Measurements from ENCODE around the gene CTIF.

CTIF gene

DNA sequence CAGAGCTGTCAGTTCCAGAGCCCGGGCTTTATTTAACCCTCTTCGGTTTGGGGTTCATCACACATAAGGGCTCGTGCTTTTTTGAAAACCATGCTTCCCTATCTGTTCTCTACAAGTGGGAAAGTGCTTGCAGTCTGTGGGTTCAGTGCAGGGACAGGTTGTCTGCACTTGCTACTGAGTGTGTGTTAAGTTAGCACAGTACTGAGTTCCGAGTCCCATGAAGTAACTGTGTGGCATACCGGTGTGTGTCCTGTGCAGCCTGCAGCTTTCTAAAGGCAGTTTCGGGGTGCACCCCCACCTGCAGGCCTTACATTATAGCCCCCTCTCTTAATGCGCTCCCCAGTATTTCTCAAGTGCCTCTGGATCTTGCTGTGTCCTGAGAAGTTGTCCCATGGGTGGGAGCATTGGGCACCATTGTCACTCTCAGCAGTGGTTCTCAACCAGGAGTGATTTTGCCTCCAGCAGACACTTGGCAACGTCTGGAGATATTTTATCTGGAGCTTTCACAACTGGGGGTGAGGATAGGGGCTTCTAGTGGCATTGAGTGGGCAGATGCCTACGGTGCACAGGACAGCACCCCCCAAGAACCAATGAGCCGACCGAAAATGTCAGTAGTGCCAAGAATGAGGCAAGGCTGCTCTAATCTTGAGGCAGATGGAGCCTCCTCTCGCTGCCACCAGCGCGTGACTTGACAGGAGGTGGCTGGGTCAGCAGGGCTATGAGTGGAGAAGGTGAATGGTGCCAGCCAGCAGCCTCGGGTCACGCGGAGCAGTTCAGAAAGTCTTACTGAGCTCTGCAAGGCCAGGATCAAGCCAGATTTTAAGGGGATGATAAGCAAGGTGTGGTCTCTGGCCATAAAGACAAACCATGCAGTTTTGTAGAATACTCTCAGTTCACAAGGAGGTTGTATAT is 259.8 kb downstream of the CTIF start:
- TF ChIP-seq, protein P1, sequence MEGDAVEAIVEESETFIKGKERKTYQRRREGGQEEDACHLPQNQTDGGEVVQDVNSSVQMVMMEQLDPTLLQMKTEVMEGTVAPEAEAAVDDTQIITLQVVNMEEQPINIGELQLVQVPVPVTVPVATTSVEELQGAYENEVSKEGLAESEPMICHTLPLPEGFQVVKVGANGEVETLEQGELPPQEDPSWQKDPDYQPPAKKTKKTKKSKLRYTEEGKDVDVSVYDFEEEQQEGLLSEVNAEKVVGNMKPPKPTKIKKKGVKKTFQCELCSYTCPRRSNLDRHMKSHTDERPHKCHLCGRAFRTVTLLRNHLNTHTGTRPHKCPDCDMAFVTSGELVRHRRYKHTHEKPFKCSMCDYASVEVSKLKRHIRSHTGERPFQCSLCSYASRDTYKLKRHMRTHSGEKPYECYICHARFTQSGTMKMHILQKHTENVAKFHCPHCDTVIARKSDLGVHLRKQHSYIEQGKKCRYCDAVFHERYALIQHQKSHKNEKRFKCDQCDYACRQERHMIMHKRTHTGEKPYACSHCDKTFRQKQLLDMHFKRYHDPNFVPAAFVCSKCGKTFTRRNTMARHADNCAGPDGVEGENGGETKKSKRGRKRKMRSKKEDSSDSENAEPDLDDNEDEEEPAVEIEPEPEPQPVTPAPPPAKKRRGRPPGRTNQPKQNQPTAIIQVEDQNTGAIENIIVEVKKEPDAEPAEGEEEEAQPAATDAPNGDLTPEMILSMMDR (IDR thresholded peaks at IDR 0.05; ENCODE audit: insufficient read depth, low read depth, low read length, missing control alignments): no peak
- H3K4me3 ChIP-seq (ENCODE audit: low read length): no peak overlapping the region
- DNase-seq (ENCODE audit: low read depth): no peak

- DNase-seq (ENCODE audit: low read depth): no peak
- TF ChIP-seq, protein P1 (IDR thresholded peaks at IDR 0.05; ENCODE audit: insufficient read depth, low read depth, low read length, missing control alignments): no peak
- H3K4me3 ChIP-seq (ENCODE audit: low read length): no peak overlapping the region
These were observed 261.0 kb downstream of the CTIF start for GRCh38 chr18:48799724-48800315.

DNA sequence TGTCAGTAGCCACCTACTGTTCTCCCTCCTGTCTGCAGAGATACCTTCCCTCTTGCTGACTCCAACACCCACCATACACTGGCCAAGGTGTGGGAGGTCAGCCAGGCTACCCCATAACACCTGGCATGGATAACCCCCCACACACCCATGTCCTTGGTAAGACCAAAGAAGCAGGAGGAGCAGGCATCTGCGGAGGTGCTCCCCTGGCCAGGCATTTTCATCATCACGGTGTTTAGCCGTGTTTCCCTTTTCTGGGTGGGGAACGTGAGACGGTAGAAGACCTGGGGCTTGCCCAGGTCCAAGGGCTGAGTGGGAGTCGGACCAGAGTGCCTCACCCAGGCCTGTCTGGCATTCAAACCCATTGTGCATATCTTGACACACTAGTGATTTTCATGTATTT is 261.6 kb downstream of the CTIF start:
- TF ChIP-seq, protein P1 (IDR thresholded peaks at IDR 0.05; ENCODE audit: insufficient read depth, low read depth, low read length, missing control alignments): no peak
- no peak overlapping the region for H3K4me3 ChIP-seq (ENCODE audit: low read length)
- DNase-seq (ENCODE audit: low read depth): no peak

- H3K4me3 ChIP-seq (ENCODE audit: low read length): no peak overlapping the region
- TF ChIP-seq, protein P1 (IDR thresholded peaks at IDR 0.05; ENCODE audit: insufficient read depth, low read depth, low read length, missing control alignments): no peak
- no peak for DNase-seq (ENCODE audit: low read depth)
These were observed 262.3 kb downstream of the CTIF start for GRCh38 chr18:48800876-48801727.

- no peak for DNase-seq (ENCODE audit: low read depth)
- TF ChIP-seq, protein P1 (IDR thresholded peaks at IDR 0.05; ENCODE audit: insufficient read depth, low read depth, low read length, missing control alignments): no peak
- H3K4me3 ChIP-seq (ENCODE audit: low read length): no peak overlapping the region
These were observed 263.1 kb downstream of the CTIF start for GRCh38 chr18:48801728-48802542.
